Neutrophil (primary cell): ENCODE measurements around the gene EOMES.

Experiments
- H3K27ac ChIP-seq: fragments of 200-600 bp; sonication (generic); 2 replicates; pipeline ENCODE4 v1.5.1; 2016; ENCODE audit warnings: mild to moderate bottlenecking, moderate library complexity
- H3K27me3 ChIP-seq: fragments of 200-600 bp; sonication (generic); 2 replicates; pipeline ENCODE4 v1.6.0; 2016; ENCODE audit warnings: mild to moderate bottlenecking
- H3K36me3 ChIP-seq: fragments of 200-600 bp; sonication (generic); 2 replicates; pipeline ENCODE4 v1.5.1; 2017
- H3K4me1 ChIP-seq, 2 experiments: fragments of 200-600 bp in 1 of 2; sonication (generic) in 1 of 2; 1 replicate in 1 of 2; 2 replicates in 1 of 2; pipeline versions ENCODE4 v1.5.1 to v1.6.1; 2013 to 2016; ENCODE audit warnings: low read depth in 1 of 2, low read length in 1 of 2, mild to moderate bottlenecking in 1 of 2, moderate library complexity in 1 of 2; ENCODE audit not compliant: control insufficient read depth in 1 of 2, insufficient read depth in 1 of 2
- H3K4me3 ChIP-seq, 2 experiments: fragments of 200-600 bp in 1 of 2; sonication (generic) in 1 of 2; 1 replicate in 1 of 2; 2 replicates in 1 of 2; pipeline ENCODE4 v1.5.1; 2013 to 2016; ENCODE audit warnings: low read depth in 1 of 2, low read length in 1 of 2, mild to moderate bottlenecking in 1 of 2, moderate library complexity in 1 of 2
- H3K9me3 ChIP-seq: fragments of 200-600 bp; sonication (generic); 2 replicates; pipeline ENCODE4 v1.5.1; 2016
- TF ChIP-seq, protein P1 (sequence below): fragments of 200-600 bp; sonication (generic); IDR thresholded peaks from 2 replicates; pipeline ENCODE4 v1.5.1; 2016; ENCODE audit warnings: antibody characterized with exemption

EOMES gene

DNA sequence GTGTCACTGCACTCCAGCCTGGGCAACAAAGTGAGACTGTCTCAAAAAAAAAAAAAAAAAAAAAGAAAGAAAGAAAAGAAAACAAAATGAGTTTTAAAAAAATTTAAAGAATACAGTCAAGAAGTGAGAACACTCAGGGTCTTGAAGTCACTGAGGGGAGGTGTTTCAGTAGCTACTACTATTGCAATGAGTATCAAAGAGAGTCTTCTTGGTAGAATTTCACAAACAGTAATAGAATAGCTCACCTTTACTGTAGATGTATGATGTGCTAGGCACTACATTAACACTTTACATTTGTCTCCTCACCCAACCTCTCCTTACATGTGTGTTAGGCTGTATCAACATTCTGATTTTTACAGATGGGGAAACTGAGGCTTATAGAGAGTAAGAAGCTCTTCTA lies 43.9 kb downstream of the EOMES start:
- no peaks in the 10 kb centered on the region for H3K9me3 ChIP-seq
- no peak overlapping the region for H3K4me3 ChIP-seq
- H3K36me3 ChIP-seq: no peaks in the 10 kb centered on the region
- H3K27ac ChIP-seq: no peak overlapping the region
- H3K4me1 ChIP-seq: no peaks in the 10 kb centered on the region
- TF ChIP-seq, protein P1, sequence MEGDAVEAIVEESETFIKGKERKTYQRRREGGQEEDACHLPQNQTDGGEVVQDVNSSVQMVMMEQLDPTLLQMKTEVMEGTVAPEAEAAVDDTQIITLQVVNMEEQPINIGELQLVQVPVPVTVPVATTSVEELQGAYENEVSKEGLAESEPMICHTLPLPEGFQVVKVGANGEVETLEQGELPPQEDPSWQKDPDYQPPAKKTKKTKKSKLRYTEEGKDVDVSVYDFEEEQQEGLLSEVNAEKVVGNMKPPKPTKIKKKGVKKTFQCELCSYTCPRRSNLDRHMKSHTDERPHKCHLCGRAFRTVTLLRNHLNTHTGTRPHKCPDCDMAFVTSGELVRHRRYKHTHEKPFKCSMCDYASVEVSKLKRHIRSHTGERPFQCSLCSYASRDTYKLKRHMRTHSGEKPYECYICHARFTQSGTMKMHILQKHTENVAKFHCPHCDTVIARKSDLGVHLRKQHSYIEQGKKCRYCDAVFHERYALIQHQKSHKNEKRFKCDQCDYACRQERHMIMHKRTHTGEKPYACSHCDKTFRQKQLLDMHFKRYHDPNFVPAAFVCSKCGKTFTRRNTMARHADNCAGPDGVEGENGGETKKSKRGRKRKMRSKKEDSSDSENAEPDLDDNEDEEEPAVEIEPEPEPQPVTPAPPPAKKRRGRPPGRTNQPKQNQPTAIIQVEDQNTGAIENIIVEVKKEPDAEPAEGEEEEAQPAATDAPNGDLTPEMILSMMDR: no peak
- no peaks in the 10 kb centered on the region for H3K27me3 ChIP-seq

DNA sequence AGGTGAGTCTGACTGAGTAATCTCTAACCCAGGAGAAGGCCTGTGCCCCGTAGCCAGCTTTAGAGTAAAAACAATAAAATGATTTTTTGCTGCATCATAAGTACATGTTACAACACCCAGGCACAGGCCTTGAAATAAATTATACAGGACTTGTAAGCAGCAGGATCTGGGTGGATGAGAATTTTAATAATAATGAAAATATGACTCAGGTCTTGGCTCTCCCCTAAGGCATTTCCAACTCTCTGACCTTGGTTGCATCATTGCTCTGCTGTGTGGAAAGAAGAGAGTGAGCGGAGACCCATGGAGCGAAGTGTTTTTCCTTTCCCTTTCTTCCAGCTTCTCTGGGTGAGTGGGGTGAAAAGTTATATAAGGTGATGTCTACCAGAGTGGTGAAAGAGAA lies 44.6 kb downstream of the EOMES start:
- no peaks in the 10 kb centered on the region for H3K27me3 ChIP-seq
- no peak overlapping the region for H3K27ac ChIP-seq
- no peaks in the 10 kb centered on the region for H3K4me1 ChIP-seq
- no peak overlapping the region for H3K4me3 ChIP-seq
- H3K9me3 ChIP-seq: no peaks in the 10 kb centered on the region
- TF ChIP-seq, protein P1: no peak
- H3K36me3 ChIP-seq: no peaks in the 10 kb centered on the region

DNA sequence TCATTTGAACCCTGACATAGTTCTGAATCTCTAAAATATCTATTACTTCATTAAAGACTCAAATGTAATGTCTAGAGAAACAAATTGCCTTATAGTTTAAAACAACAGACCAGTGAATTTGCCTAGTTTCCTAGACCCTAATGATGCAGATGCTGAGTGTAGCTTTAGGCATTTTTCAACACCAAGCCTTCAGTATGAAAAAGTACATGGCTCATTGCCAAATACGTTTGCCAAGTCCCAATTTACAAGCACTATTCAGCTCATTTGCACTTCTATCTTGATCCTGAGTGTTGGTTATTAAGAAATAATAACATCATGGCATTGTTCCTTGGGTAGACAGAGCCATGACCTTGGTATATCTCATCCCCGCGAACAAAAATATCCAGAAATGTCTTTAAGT lies 46.8 kb downstream of the EOMES start:
- no peaks in the 10 kb centered on the region for H3K4me1 ChIP-seq
- H3K9me3 ChIP-seq: no peaks in the 10 kb centered on the region
- no peak overlapping the region for H3K27ac ChIP-seq
- H3K27me3 ChIP-seq: no peaks in the 10 kb centered on the region
- no peaks in the 10 kb centered on the region for H3K36me3 ChIP-seq
- TF ChIP-seq, protein P1: no peak
- H3K4me3 ChIP-seq: no peak overlapping the region

DNA sequence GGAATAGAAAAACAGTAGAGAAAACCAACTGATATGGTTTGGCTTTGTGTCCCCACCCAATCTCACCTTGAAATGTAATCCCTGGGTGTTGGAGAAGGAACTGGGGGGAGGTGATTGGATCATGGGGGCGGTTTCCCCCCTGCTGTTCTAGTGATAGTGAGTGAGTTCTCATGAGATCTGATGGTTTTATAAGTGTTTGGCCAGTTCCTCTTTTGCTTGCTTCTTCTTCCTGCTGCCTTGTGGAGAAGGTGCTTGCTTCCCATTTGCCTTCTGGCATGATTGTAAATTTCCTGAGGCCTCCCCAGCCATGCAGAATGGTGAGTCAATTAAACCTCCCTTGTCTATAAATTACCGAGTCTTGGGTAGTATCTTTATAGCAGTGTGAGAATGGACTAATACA lies 48.4 kb downstream of the EOMES start:
- TF ChIP-seq, protein P1: no peak
- Histone ChIP-seq H3K27me3 (no peaks in the 10 kb centered on the region), H3K27ac (no peak overlapping the region), H3K4me3 (no peak overlapping the region), H3K36me3 (no peaks in the 10 kb centered on the region), H3K4me1 (no peaks in the 10 kb centered on the region), H3K9me3 (no peaks in the 10 kb centered on the region)

DNA sequence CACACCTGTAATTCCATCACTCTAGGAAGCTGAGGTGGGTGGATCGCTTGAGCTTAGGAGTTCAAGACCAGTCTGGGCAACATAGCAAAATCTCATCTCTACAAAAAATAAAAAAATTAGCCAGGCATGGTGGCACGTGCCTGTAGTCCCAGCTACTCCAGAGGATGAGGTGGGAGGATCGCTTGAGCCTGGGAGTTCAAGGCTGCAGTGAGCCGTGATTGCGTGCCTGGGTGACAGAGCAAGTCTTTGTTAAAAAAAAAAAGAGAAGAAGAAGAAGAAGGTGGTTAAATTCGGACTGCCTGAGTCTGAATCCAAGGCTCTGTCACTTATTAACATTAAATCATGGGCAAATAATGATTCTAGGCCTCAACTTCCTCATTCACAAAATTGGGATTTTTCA lies 51.0 kb downstream of the EOMES start:
- Histone ChIP-seq H3K9me3 (no peaks in the 10 kb centered on the region), H3K27me3 (no peaks in the 10 kb centered on the region), H3K27ac (no peak overlapping the region), H3K4me3 (no peak overlapping the region), H3K4me1 (peaks cover 5 to 8% of the 10 kb centered on the region in 2 experiments), H3K36me3 (no peaks in the 10 kb centered on the region)
- TF ChIP-seq, protein P1: no peak

DNA sequence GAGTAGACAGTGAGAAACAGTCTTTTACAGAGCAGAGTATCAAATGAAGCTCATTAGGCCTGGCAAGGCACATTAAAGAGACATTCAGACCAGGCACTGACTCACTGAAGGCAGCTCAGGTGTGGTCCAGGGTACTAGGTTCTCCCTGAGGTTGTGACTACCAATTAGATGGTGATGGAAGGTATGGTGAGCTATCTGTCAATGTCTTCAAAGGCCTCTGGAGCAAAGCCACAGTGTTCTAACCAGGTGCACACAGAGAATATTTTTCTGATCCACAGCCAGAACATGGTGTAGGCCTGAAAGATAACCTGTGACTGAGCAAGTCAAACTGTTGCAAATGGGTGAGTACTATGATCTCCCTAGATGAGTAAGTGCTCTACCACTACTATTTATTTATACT lies 51.5 kb downstream of the EOMES start:
- H3K4me3 ChIP-seq: no peak overlapping the region
- H3K36me3 ChIP-seq: no peaks in the 10 kb centered on the region
- H3K9me3 ChIP-seq: no peaks in the 10 kb centered on the region
- no peak overlapping the region for H3K27ac ChIP-seq
- TF ChIP-seq, protein P1: no peak
- peaks cover 5 to 8% of the 10 kb centered on the region in 2 experiments for H3K4me1 ChIP-seq
- no peaks in the 10 kb centered on the region for H3K27me3 ChIP-seq
